GM12878 (cell line): Measurements from ENCODE around the gene TMEM138. TPM values are rescaled to one million over a fixed set of nuclear protein-coding genes. Genes with fewer than 3 reads are reported as not detected.

Source experiments
- ATAC-seq: fragments of 200-7000 bp; cut with Tn5 transposase; 3 replicates; pipeline ENCODE4 v1.9.1; 2020; ENCODE audit warnings: mild to moderate bottlenecking, moderate library complexity
- BruUV-seq: library from RNA; stranded (reverse); fragments of 400-500 nt; replicated peaks from 2 replicates; lab custom pipeline; 2021; lab: Mats Ljungman, UMichigan
- CTCF ChIA-PET: fragments of 300-600 bp; sonication (Branson Sonifier 250); formaldehyde crosslinking; extraction: SDS; loops from one replicate; lab custom pipeline; 2021; ENCODE audit warnings: inconsistent platforms; lab: Yijun Ruan, JAX
- POLR2A ChIA-PET: fragments of 350-600 bp; formaldehyde crosslinking; extraction: SDS; loops from one replicate; lab custom pipeline; 2021; ENCODE audit warnings: inconsistent platforms; lab: Charles Lee
- RAD21 ChIA-PET: fragments of 300-600 bp; sonication (Branson Sonifier 250); formaldehyde crosslinking; loops from one replicate; lab custom pipeline; 2023; ENCODE audit warnings: antibody characterized with exemption; ENCODE audit not compliant: unreplicated experiment; lab: Charles Lee
- SMC1A ChIA-PET: fragments of 300-600 bp; sonication (Branson Sonifier 250); formaldehyde crosslinking; loops from one replicate; lab custom pipeline; 2023; ENCODE audit not compliant: unreplicated experiment, uncharacterized antibody; lab: Charles Lee
- DNase-seq: peaks from one replicate; pipeline ENCODE4 v3.0.0-alpha.2; 2011; ENCODE audit warnings: low read depth, low spot score
- FAIRE-seq: peaks from 3 replicates; lab custom pipeline; 2011; peaks lifted over from hg19 to GRCh38; lab: Jason Lieb, UNC
- H2AFZ ChIP-seq: 2 replicates; pipeline ENCODE4 v1.6.0; 2011; ENCODE audit warnings: low read depth, low read length, control low read depth; ENCODE audit not compliant: control insufficient read depth
- H3K27ac ChIP-seq: 2 replicates; pipeline ENCODE4 v1.5.1; 2011; ENCODE audit warnings: control low read depth; ENCODE audit not compliant: control insufficient read depth, insufficient read depth
- H3K27me3 ChIP-seq, 2 experiments: replicated peaks in 1 of 2; 2 replicates each; pipeline versions ENCODE4 v1.6.0 to v1.6.1; 2011; ENCODE audit warnings: low read length in 1 of 2; ENCODE audit not compliant: control insufficient read depth in 2 of 2, insufficient read depth in 2 of 2
- H3K36me3 ChIP-seq, 2 experiments: 2 replicates each; pipeline ENCODE4 v1.5.1; 2011; ENCODE audit warnings: low read length in 1 of 2; ENCODE audit not compliant: control insufficient read depth in 2 of 2, insufficient read depth in 2 of 2
- H3K4me1 ChIP-seq: 2 replicates; pipeline ENCODE4 v1.6.1; 2011; ENCODE audit warnings: mild to moderate bottlenecking, low read length, moderate library complexity, mixed read lengths; ENCODE audit not compliant: control insufficient read depth, insufficient read depth
- H3K4me2 ChIP-seq: 2 replicates; pipeline ENCODE4 v1.6.0; 2011; ENCODE audit warnings: control low read depth; ENCODE audit not compliant: control insufficient read depth, insufficient read depth
- H3K4me3 ChIP-seq: fragments of 200-600 bp; sonication (generic); 2 replicates; pipeline ENCODE4 v1.5.1; 2016
- H3K79me2 ChIP-seq: 2 replicates; pipeline ENCODE4 v1.6.0; 2011; ENCODE audit warnings: low read length; ENCODE audit not compliant: control insufficient read depth, insufficient read depth
- H3K9ac ChIP-seq: 2 replicates; pipeline ENCODE4 v1.8.0; 2011; ENCODE audit warnings: low read length, control low read depth, mixed read lengths; ENCODE audit not compliant: control insufficient read depth, insufficient read depth
- H3K9me3 ChIP-seq: replicated peaks from 3 replicates; pipeline ENCODE4 v1.5.1; 2011; ENCODE audit warnings: mild to moderate bottlenecking, low read length; ENCODE audit not compliant: control insufficient read depth, insufficient read depth
- H4K20me1 ChIP-seq: 2 replicates; pipeline ENCODE4 v1.6.0; 2011; ENCODE audit not compliant: control insufficient read depth, insufficient read depth
- KAT2A ChIP-seq: conservative IDR thresholded peaks from 2 replicates; pipeline ENCODE4 v1.6.1; 2011; ENCODE audit warnings: low read depth, low read length; ENCODE audit not compliant: control insufficient read depth
- POU2F2 ChIP-seq: IDR thresholded peaks from 3 replicates; pipeline ENCODE4 v1.6.1; 2011; ENCODE audit warnings: low read depth, mild to moderate bottlenecking, low read length, borderline replicate concordance
- WGBS: methylation state at CpG from one replicate; pipeline ENCODE4 v1.1.6; 2016; ENCODE audit warnings: low lambda C conversion rate; ENCODE audit not compliant: insufficient replicate concordance, insufficient coverage; ENCODE audit errors: missing lambda C conversion rate; 5-methylcytosine and 5-hydroxymethylcytosine counted together
- in situ Hi-C: fragments of 300-500 bp; cut with MboI; formaldehyde crosslinking; loops from 9 replicates; pipeline ENCODE4 v1.14.3; 2018; ENCODE audit warnings: mixed read lengths
- intact Hi-C: fragments of 100-400 bp; cut with micrococcal nuclease; formaldehyde crosslinking; loops from one replicate; pipeline ENCODE4 v1.14.2; 2022; ENCODE audit not compliant: unreplicated experiment
- polyA plus RNA-seq, 11 experiments: library from polyadenylated mRNA; depleted of rRNA in 4 of 11; unstranded in 6 of 11; stranded (reverse) in 5 of 11; fragments of >200 nt; fragmentation: Nextera tagmentation in 4 of 11; fragmentation: Illumina TruSeq in 1 of 11; extraction: Ambion mirVana in 4 of 11; extraction: Trizol in 1 of 11; gene quantifications; 1 replicate in 1 of 11; 2 replicates in 10 of 11; pipeline versions ENCODE4 v1.2.1 to v1.2.3, GENCODE V29; 2011 to 2016; ENCODE audit warnings: inconsistent platforms in 2 of 11, missing spikeins in 2 of 11, low read depth in 1 of 11
- total RNA-seq, 4 experiments: library from RNA; depleted of rRNA in 3 of 4; stranded (reverse); fragments of >200 nt in 3 of 4; fragmentation: Illumina TruSeq in 1 of 4; extraction: Trizol in 1 of 4; gene quantifications; 2 replicates each; pipeline versions ENCODE4 v1.2.1 to v1.2.3, GENCODE V29; 2013 to 2021
- TF ChIP-seq, protein P1 (sequence below): fragments of 450-650 bp; IDR thresholded peaks from 2 replicates; pipeline ENCODE4 v1.6.1; 2018; ENCODE audit warnings: mild to moderate bottlenecking, low read depth, moderate library complexity; ENCODE audit not compliant: partially characterized antibody

Gene TMEM138
- total and polyA plus RNA-seq, 10 of the 15 experiments (the other 5 are each of a cell fraction or from before 2014, with no cell fraction given): 28.5 to 116 (median 73.4) TPM

DNA sequence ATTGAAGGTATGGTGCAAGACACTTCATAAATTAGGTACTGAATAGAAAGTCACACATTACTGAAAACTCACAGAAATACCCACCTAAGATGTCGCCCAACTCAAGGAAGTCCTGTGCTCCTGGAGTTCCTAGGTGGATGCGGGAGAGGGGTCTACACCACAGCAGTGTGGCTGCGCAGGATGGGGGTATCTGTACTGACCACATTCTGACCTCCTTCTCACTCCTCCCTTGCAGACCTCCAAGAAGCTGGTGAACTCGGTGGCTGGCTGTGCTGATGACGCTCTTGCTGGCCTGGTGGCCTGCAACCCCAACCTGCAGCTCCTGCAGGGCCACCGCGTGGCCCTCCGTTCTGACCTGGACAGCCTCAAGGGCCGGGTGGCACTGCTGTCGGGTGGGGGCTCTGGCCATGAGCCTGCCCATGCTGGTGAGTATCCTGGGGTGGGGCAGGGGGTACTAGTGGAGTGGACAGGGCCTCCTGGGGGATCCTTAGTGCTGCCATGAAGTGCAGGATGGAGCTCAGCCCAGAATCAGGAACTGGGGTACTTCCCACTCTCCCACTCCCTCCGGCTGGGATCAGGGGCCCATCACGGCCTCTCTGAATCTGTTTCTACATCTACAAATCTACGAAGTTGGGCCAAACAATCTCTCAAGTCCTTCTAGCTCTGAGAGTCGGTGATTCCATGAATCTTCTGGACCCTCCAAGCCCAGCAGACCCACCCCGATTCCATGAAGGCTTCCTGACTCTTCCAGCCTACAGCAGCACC, 24.3 kb upstream of the TMEM138 start (continued):
- no peak for TF ChIP-seq KAT2A
- TF ChIP-seq, all 136 proteins: peak for 0

DNA sequence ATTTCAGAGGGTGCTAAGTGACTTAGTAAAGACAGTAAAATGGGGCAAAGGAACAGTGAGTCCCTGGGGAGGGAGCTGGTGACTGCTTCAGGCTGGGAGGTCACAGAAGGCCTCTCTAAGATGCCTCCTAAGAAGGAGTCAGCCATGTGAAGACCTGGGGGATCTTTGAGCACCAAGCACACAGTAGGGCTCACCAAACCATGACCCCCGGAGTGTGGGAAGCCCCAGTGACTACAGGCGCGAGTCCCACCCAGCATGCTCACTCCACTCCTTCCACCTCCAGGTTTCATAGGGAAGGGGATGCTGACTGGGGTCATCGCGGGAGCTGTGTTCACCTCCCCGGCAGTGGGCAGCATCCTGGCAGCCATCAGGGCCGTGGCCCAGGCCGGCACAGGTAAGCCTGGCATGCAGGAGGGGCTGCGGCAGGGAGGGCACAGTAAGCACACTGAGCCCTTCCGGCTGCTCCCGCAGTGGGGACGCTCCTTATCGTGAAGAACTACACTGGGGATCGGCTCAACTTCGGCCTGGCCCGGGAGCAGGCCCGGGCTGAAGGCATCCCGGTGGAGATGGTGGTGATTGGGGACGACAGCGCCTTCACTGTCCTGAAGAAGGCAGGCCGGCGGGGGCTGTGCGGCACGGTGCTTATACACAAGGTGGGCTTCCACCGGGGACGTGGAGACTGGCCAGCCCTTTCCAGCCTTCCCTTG, 23.2 kb upstream of the TMEM138 start:
- Histone ChIP-seq H2AFZ (no peak overlapping the region), H3K9me3 (no peaks in the 10 kb centered on the region), H3K4me1 (peaks cover 11% of the 10 kb centered on the region), H3K4me2 (no peak overlapping the region), H3K27me3 (no peaks in the 10 kb centered on the region), H3K9ac (no peak overlapping the region), H3K27ac (no peak overlapping the region), H3K79me2 (peaks cover 4% of the 10 kb centered on the region), H3K36me3 (peaks cover 0 to 4% of the 10 kb centered on the region in 2 experiments; a peak in 2 of 4 replicates), H3K4me3 (no peak overlapping the region), H4K20me1 (no peaks in the 10 kb centered on the region)
- no peak for ATAC-seq
- ChIA-PET CTCF (interaction anchor here (2.1 to 10.2 kb wide), 4 partner anchors 23 to 96 kb away, joined by 9 to 729 read pairs (median 219); partner anchors contain the start of genes CYB561A3, TMEM138 and TMEM216), SMC1A (interaction anchor here (0.6 to 8.1 kb wide), 4 partner anchors 19 to 488 kb away, joined by 3 to 414 read pairs (median 123); partner anchors contain the start of genes CYB561A3, TMEM138 and TMEM216), POLR2A (no interaction called here), RAD21 (interaction anchor here (1.5 to 6.5 kb wide), 2 partner anchors 45 to 96 kb away, joined by 3 to 424 read pairs; no protein-coding TSS in a partner anchor)
- no peak for TF ChIP-seq POU2F2
- TF ChIP-seq, protein P1, sequence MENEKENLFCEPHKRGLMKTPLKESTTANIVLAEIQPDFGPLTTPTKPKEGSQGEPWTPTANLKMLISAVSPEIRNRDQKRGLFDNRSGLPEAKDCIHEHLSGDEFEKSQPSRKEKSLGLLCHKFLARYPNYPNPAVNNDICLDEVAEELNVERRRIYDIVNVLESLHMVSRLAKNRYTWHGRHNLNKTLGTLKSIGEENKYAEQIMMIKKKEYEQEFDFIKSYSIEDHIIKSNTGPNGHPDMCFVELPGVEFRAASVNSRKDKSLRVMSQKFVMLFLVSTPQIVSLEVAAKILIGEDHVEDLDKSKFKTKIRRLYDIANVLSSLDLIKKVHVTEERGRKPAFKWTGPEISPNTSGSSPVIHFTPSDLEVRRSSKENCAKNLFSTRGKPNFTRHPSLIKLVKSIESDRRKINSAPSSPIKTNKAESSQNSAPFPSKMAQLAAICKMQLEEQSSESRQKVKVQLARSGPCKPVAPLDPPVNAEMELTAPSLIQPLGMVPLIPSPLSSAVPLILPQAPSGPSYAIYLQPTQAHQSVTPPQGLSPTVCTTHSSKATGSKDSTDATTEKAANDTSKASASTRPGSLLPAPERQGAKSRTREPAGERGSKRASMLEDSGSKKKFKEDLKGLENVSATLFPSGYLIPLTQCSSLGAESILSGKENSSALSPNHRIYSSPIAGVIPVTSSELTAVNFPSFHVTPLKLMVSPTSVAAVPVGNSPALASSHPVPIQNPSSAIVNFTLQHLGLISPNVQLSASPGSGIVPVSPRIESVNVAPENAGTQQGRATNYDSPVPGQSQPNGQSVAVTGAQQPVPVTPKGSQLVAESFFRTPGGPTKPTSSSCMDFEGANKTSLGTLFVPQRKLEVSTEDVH: no peak
- intact Hi-C loops: loop anchor here (10.0 kb wide), 1 partner anchor 84 kb away; no protein-coding TSS in a partner anchor
- WGBS: 83% methylated on average over 26 of the region's 26 CpGs
- BruUV-seq: no TSS peak
- DNase-seq: no peak
- FAIRE-seq: no peak
- in situ Hi-C loops: loop anchor here (5.0 kb wide), 1 partner anchor 48 kb away; no protein-coding TSS in a partner anchor
